NCI-H226 (cell line): Measurements from ENCODE around the gene IMPACT.

Experiments
- DNase-seq: peaks from one replicate; pipeline ENCODE4 v3.0.0-alpha.2; 2015

IMPACT gene

DNA sequence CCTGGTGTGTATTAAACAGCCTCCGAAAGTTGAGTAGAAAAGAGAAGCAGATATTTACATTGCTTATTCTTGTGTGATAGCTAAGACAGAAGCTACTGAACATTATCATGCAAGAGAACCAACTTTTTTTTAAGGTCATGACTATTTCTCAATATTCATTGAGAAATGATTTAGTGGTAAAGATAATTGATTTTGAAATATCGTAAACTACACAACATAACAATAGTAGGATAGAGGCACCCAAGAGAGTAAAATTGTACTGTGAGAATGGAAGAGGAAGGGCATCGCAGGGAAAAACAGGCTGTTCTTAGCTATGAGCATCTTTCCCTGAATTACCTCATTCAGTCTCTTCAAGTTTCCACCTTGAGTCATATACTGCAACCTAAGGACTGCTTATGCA is 59.2 kb downstream of the IMPACT start:
- no peak for DNase-seq

DNA sequence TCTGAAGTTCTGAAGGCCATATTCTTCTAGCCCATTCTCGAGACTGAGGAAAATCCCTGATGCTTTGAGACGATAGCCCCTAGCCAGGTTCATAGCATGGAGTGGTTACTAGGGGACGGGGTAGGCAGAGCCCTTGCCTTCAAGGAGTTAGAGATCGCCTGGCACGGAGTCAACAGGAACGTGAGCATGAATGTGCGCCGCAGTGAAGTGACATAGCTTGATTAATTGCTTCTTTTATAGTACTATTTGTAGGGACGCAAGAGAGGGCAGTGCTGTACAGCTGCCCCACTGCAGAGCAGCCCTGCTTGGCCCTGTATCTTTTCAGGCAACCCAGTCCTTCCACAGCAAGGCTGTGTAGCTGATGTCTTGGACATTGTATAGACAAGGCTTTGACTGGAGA is 60.2 kb downstream of the IMPACT start:
- DNase-seq, result no peak

DNA sequence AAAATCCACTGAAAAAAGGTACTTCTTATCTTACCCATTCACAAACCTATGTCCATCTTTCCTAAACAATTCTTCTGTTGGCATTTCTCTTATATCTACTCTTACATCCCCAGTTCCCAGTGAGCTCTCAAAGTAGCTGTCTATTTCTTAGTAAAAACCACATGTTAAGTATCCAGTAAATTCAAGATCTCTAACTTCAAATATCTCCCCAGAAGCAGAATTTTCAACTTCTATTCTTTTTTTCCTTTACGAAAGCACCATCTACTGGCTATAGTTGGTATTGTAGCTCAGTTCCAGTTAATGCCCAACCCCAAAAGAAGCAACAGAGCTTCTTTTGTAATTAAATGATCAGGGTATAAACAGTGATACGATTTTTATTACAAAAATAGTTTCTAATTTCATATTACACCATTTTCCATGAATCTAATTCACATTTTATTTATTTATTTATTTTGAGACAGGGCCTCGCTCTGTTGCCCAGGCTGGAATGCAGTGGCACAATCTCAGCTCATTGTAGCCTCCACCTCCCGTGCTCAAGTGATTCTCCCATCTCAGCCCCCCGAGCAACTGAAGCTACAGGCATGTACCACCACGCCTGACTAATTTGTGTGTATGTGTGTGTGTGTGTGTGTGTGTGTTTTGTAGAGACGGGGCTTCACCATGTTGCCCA is 62.5 kb downstream of the IMPACT start:
- DNase-seq, result no peak

DNA sequence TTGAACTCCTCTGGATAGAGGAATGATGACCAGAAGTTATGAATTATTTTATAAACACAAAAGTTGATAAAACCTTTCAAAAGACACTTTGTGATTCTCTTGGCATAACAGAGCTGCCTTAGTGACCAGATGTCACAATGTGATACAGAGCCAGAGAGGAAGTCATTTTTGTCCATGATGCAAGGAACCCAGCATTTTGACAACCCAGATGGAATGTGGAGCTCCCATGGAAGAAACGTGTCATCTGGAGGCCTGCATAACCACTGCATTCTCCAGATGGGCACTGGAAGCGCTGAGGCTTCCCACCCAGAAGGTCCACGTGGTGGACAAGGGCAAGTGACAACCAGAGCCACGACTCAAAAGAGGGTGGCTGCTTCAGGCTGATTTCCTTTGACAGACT is 64.1 kb downstream of the IMPACT start:
- no peak for DNase-seq

DNA sequence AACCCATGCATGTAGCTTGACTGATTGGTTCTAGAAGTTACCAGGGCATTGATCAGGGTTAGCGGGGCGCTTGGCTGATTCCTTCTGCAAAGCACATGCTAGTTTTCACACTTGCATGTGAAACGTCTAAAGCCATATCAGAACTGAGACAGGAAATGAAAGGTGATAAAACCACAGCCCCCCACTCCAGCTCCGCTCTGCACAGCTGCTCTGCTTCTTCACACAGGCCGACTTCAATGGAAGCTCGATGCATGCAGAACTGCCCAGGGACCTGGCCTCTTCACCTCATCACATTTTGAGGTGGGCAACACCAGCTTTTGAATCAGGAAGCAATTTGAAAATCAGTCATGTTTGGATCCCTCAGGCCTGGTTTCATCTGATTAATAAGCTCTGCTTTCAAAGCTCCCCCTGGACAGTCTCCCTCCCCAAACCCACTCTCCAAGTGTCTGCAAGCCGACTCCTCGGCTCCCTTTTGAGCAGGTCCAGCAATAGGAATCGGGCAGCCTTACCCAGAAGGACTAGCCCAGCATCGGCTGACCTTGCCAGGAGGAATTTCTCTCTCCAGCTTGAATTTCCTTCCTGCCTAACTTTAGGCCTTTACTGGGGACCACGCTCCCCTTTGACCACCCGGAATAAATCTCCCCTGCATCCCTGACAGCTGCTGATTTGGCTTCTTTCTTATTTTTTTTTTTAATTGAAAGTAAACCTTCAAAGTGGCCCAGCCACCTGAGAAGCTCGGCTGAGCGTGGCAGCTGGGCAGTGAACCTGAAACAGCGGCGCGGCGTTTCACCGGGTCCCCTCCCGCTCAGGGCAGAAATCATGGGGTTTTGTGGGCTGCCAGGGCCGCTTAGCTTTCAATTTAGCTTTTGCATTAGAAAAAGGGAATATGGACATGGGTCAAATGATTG is 65.7 kb downstream of the IMPACT start:
- DNase-seq, result no peak

DNA sequence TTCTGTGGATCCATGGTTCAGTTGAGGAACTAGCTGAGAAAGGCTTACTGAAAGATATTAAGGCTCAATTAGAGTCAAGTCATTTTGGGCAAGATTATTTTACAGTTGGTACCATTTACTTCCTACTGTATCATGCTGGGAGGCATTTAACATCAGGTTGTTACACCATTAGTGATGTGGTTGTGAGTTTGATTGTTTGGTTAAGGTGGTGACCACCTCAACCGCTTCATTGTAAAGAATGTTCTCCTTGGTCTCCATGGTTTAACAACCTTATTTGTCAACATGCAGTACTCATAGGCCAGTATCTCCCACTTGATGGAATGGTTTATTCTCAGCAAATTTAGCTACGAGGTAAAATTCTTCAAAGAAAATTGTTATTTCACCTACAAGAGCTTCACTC is 68.1 kb downstream of the IMPACT start:
- no peak for DNase-seq

DNA sequence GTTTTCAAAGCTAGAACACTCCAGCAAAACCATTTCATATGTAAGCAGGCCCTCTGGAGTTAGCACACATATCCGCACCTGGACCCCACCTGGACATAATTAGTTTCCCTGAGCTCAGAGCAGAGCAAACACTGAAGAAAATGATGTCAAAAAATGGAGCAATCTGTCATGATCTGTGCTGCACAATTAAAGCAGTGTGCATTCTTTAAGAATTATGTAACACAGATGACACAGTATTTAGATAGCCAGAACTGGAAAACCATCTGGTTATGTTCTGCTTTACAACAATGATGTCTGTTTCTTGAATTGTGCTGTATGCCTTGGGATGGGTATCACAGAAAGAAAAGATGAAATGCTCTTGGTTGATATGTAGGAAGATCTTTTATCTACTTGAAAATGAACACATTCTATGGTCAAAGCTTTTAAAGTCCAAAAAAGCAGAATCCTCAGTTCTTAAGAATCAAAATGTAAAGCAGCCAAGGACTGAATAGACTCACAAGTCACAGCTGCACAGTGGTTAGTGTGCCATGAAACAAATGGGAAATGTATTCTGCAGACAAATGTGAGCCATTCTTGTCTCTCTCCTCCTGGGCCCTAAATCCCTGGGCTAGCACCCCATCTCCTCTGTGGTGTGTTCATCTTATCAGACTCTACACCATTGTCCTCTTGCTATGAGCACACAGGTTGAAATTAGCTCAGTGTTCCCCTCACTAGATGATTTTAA is 70.7 kb downstream of the IMPACT start:
- no peak for DNase-seq

DNA sequence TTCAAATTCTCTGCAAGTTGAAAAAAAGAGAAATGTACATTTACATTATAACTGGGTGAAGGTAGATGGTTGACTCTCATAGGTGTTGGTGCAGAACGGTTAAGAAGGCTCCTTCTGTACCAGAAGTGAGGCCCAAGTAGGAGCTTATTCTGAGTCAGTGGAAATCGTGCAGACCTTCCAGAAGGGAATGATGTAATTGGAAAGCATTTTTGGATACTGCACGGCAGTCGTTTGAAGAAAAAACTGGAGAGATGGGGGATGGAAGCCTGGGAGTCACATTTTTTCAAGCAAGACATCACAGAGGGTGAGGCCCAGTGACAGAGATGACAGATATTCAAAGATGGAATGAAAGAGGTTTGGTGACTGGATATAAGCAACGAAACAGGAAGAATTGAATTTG is 73.3 kb downstream of the IMPACT start:
- DNase-seq, result no peak

DNA sequence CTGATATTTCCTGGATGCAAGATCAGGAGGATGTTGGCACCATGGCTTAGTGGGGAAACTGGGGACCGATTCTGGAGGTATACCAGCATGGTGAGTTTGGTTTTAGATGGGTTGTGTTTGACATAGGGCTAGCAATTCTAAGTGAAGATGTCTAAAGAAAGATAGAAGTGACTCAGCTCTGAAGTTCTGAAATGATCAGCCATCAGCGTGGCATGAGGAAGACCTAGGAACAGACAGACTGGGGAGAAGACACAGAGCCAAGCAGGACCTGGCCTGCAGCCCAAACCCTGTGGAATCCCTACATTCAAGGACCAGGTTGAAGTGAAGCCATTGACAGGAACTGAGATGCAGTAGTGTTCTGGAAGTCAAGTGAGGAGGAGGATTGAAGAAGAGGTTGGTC is 73.7 kb downstream of the IMPACT start:
- DNase-seq, result no peak

DNA sequence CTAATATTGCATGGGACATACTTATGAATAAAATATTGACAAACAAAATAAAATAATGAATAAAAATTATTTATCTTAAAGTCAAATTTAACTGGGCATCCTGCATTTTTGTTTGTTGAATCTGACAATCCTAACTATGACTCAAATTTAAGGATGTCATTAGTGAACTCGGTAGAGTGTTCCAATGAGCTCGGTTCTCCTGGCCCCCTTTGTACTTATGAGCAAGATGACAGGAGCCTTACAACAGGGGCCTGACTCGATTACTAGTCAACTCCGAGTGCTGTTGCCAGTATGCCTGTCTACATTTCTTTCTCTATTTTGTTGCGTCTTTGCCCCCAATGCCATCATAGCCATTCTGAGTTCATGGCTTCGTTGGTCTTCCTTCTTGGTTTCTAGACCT is 74.3 kb downstream of the IMPACT start:
- DNase-seq, result no peak

DNA sequence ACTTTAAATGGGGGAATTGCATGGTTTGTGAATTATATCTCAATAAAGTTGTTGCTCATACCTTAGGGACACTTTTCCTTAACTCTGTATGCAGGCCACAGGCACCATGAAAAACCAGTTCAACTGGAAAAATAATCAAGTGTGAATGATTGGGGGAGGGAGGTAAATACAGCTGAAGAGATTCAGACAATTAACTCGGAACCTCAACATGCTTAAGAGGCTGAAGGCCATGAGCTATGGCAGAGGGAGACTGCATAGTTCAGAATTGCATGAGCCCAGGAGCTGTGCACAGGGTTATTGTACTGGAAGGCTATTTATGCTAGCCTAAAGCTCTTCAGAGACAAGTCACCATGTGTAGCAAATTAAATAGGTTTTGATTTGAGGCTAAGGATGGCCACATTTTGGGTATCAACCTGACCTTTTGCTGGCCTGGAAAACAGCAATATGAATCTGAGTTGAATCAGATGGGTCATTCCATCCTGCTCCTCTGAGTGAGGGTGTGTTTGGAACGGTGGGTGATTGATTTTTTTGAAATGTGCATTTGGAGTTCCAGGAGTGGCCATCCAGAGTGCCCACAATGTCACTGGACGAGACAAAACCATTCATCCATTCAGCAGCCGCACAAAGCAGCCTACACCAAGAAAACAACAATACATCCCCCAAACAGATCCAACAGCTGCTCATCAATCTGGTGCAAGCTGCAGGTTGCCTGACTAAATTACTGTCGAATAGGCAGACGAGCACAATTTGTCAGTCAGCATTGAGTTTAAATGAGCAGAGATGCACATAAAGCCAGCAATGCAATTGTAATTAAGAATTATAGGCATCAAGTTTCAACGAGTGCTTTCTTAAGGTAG is 76.4 kb downstream of the IMPACT start:
- no peak for DNase-seq
